DMS153 treated with DMSO at 0.1 percent for 48 hours (cell line): ENCODE results near the gene AOX1.
"Not testable (repeated sequence)": the region's sequence is repeated elsewhere in the genome, so short reads cannot be mapped to it uniquely, and the experiment has no call there.

Experiments used
- DNase-seq: peaks from one replicate; lab custom pipeline; 2025; ENCODE audit not compliant: unreplicated experiment; lab: John Stamatoyannopoulos, UW

AOX1 gene

GRCh38 chr2:200698217-200698616 lies 112.4 kb downstream of the AOX1 start:
- no peak for DNase-seq

- no peak for DNase-seq
Observed at GRCh38 chr2:200699310-200699709, 113.5 kb downstream of the AOX1 start.

GRCh38 chr2:200700856-200701255 lies 115.0 kb downstream of the AOX1 start:
- DNase-seq, result no peak

- DNase-seq, result no peak
Observed at GRCh38 chr2:200702044-200702443, 116.2 kb downstream of the AOX1 start.

- no peak for DNase-seq
Observed at GRCh38 chr2:200702646-200703118, 116.9 kb downstream of the AOX1 start.

- peak; percentile 2 for DNase-seq
Observed at GRCh38 chr2:200703127-200703925, 117.5 kb downstream of the AOX1 start.

GRCh38 chr2:200703926-200704637 lies 118.3 kb downstream of the AOX1 start:
- DNase-seq, result no peak

- no peak for DNase-seq
Observed at GRCh38 chr2:200705305-200706041, 119.7 kb downstream of the AOX1 start.

- DNase-seq, result no peak
Observed at GRCh38 chr2:200708943-200709342, 123.1 kb downstream of the AOX1 start.

- peak; percentile 71 for DNase-seq
Observed at GRCh38 chr2:200713003-200713703, 127.3 kb downstream of the AOX1 start.

- no peak for DNase-seq
Observed at GRCh38 chr2:200713704-200714064, 127.9 kb downstream of the AOX1 start.

- not testable (repeated sequence) for DNase-seq
Observed at GRCh38 chr2:200715014-200715413, 129.2 kb downstream of the AOX1 start.

- DNase-seq, result no peak
Observed at GRCh38 chr2:200716386-200716785, 130.6 kb downstream of the AOX1 start.
